Mucosa of gallbladder (tissue), 1 donor: Measurements from ENCODE around the gene NAA38. TPM values are rescaled to one million over a fixed set of nuclear protein-coding genes. Genes with fewer than 3 reads are reported as not detected.
A peak's percentile ranks its signal among the peaks of the same experiment; 100 is the strongest.

Experiments used
- DNase-seq: peaks from one replicate; pipeline ENCODE4 v3.0.0-alpha.2; 2020; ENCODE audit warnings: low spot score
- total RNA-seq: library from RNA; stranded (reverse); gene quantifications from one replicate; pipeline ENCODE4 v1.2.1, GENCODE V29; 2021
- donor health status: DM: no; HTN: no; CAD: no.

The NAA38 gene
- total RNA-seq, 1 donor from 2014 or later, result 79.0 TPM

DNA sequence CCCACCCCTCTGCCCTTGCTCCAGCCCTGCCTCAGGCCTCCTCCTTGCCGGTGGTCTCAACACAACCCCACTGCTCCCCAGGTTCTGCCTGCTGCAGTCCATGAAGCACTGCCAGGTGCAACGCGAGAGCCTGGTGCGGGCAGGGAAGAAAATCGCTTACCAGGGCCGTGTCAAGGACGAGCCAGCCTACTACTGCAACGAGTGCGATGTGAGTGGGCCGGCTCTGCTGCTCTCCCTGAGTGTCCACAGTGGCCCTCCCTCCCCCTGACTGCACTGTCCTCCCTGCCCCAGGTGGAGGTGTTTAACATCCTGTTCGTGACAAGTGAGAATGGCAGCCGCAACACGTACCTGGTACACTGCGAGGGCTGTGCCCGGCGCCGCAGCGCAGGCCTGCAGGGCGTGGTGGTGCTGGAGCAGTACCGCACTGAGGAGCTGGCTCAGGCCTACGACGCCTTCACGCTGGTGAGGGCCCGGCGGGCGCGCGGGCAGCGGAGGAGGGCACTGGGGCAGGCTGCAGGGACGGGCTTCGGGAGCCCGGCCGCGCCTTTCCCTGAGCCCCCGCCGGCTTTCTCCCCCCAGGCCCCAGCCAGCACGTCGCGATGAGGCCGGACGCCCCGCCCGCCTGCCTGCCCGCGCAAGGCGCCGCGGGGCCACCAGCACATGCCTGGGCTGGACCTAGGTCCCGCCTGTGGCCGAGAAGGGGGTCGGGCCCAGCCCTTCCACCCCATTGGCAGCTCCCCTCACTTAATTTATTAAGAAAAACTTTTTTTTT, 4.3 kb downstream of the NAA38 start:
- no peak for DNase-seq

DNA sequence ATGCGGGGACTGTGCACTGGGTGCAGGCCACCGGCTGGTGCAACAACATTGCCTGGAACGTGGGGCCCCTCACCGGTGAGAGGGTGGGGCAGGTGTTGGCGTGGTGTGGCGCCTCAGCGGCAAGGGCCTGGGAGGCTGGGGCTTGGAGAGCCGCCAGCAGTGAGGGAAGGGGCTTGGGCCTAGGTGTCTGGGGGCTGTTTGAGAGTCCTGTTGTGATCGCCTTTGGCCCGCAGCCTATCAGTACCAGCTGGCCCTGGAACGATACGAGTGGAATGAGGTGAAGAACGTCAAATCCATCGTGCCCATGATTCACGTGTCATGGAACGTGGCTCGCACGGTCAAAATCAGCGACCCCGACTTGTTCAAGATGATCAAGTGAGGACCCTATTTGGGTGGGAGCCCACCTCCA, 5.1 kb downstream of the NAA38 start:
- DNase-seq, result no peak

DNA sequence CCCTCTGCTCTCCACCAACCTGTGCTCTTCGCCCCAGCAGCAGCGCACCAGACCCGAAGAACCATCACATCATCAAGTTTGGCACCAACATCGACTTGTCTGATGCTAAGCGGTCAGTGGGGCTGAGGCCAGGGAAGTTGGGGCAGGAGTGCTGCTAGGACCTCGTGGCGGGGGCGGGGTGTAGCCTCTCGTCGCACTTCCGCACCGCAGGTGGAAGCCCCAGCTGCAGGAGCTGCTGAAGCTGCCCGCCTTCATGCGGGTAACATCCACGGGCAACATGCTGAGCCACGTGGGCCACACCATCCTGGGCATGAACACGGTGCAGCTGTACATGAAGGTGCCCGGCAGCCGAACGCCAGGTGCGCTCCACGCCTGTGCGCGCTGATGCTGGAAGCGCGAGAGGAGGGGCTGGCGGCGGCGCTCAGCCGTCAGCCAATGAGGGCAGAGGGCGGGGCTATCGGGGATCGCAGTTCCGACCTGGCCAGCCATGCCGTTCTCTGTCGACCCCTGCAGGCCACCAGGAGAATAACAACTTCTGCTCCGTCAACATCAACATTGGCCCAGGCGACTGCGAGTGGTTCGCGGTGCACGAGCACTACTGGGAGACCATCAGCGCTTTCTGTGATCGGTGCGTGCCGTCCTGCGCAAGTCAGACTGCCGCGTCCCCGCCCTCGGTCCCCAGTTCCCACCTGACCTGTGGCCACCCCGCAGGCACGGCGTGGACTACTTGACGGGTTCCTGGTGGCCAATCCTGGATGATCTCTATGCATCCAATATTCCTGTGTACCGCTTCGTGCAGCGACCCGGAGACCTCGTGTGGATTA, 5.7 kb downstream of the NAA38 start:
- DNase-seq, result peak; percentile 92

DNA sequence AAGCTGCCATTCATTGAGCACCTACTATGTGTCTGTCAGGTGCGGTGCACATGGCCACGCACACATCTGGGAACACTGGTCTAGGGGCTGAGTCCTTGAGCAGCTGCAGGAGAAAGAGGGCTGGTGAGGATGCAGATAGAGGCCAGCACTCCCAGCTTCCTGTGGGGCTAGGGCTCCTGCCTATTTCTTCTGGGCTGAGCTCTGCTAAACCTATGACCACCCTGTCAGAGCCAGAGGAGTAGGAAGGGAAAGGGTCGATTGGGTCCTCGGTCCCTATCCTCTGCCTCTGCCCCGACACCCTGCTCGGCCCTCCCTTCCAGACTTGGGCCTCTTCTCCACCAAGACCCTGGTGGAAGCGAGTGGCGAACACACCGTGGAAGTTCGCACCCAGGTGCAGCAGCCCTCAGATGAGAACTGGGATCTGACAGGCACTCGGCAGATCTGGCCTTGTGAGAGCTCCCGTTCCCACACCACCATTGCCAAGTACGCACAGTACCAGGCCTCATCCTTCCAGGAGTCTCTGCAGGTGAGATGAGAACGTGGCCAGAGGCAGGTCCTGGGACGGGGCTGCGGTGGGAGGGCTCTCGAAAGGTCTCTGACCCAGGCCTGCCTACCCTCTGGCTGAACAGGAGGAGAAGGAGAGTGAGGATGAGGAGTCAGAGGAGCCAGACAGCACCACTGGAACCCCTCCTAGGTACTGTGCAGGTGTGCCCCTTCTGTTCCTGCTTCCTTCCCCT, 6.5 kb downstream of the NAA38 start:
- no peak for DNase-seq

DNA sequence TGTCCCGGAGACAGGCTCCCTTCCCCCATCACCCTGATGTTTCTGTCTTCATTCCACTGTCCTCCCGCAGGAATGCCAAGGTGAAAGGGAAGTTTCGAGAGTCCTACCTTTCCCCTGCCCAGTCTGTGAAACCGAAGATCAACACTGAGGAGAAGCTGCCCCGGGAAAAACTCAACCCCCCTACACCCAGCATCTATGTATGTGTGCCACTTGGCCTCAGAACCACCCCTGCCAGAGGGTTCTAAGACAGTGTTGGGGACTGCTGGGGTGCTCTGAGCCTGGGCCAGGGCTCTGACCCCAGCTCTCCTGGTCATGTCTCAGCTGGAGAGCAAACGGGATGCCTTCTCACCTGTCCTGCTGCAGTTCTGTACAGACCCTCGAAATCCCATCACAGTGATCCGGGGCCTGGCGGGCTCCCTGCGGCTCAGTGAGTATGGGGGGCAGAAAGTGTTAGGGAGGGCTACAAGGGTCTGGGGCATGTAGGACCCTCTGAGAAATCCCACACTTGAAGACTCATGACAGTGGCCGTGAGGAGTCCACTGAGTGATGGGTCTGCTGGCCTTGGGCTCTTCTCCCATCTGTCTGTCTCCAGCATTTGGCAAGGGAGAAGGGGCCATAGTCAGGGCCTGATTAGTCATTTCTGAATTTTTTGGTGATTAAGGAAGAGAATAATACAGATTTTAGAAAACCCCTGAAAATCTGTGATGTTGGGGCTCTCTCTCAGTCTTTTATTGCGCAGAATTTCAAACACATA, 7.4 kb downstream of the NAA38 start:
- no peak for DNase-seq

DNA sequence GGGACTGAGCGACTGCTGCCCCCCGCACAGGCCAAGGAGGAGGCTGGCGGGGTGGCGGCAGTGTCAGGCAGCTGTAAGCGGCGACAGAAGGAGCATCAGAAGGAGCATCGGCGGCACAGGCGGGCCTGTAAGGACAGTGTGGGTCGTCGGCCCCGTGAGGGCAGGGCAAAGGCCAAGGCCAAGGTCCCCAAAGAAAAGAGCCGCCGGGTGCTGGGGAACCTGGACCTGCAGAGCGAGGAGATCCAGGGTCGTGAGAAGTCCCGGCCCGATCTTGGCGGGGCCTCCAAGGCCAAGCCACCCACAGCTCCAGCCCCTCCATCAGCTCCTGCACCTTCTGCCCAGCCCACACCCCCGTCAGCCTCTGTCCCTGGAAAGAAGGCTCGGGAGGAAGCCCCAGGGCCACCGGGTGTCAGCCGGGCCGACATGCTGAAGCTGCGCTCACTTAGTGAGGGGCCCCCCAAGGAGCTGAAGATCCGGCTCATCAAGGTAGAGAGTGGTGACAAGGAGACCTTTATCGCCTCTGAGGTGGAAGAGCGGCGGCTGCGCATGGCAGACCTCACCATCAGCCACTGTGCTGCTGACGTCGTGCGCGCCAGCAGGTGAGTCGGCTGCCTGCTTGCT, 8.1 kb downstream of the NAA38 start:
- no peak for DNase-seq

DNA sequence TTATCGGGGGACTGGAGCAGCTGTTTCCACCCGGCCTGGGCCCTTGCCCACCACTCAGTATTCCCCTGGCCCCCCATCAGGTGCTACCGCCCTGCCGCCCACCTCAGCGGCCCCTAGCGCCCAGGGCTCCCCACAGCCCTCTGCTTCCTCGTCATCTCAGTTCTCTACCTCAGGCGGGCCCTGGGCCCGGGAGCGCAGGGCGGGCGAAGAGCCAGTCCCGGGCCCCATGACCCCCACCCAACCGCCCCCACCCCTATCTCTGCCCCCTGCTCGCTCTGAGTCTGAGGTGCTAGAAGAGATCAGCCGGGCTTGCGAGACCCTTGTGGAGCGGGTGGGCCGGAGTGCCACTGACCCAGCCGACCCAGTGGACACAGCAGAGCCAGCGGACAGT, 8.6 kb downstream of the NAA38 start:
- no peak for DNase-seq

DNA sequence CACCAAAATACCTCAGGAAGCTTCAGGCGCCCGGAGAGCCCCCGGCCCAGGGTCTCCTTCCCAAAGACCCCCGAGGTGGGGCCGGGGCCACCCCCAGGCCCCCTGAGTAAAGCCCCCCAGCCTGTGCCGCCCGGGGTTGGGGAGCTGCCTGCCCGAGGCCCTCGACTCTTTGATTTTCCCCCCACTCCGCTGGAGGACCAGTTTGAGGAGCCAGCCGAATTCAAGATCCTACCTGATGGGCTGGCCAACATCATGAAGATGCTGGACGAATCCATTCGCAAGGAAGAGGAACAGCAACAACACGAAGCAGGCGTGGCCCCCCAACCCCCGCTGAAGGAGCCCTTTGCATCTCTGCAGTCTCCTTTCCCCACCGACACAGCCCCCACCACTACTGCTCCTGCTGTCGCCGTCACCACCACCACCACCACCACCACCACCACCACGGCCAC, 9.2 kb downstream of the NAA38 start:
- no peak for DNase-seq

DNA sequence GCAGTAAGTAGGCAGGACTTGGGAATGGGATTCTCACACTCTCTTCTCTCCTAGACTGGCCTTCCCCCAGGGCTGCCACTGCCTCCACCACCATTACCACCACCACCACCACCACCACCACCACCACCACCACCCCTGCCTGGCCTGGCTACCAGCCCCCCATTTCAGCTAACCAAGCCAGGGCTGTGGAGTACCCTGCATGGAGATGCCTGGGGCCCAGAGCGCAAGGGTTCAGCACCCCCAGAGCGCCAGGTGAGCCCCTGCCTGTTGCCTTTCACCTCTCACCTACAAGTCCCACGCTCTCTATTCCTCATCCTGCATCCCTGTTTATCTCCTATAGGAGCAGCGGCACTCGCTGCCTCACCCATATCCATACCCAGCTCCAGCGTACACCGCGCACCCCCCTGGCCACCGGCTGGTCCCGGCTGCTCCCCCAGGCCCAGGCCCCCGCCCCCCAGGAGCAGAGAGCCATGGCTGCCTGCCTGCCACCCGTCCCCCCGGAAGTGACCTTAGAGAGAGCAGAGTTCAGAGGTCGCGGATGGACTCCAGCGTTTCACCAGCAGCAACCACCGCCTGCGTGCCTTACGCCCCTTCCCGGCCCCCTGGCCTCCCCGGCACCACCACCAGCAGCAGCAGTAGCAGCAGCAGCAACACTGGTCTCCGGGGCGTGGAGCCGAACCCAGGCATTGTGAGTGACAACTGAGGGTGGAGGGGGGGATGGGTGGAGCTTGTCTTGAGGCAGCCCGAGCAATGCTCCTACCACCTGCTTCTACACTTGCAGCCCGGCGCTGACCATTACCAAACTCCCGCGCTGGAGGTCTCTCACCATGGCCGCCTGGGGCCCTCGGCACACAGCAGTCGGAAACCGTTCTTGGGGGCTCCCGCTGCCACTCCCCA, 10.3 kb downstream of the NAA38 start:
- DNase-seq, result no peak

DNA sequence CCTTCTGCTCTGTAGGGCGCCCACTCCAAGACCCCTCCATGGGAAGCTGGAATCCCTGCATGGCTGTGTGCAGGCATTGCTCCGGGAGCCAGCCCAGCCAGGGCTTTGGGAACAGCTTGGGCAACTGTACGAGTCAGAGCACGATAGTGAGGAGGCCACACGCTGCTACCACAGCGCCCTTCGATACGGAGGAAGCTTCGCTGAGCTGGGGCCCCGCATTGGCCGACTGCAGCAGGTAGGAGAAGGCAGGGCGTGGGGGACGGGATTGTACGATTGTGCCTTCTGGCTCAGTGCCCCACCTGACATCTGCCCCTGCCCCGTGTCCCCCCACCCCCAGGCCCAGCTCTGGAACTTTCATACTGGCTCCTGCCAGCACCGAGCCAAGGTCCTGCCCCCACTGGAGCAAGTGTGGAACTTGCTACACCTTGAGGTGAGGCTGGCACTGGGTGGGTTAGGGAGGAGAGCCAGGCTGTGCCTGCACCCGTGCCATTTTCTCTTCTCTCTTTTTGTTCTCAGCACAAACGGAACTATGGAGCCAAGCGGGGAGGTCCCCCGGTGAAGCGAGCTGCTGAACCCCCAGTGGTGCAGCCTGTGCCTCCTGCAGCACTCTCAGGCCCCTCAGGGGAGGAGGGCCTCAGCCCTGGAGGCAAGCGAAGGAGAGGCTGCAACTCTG, 11.2 kb downstream of the NAA38 start:
- no peak for DNase-seq

DNA sequence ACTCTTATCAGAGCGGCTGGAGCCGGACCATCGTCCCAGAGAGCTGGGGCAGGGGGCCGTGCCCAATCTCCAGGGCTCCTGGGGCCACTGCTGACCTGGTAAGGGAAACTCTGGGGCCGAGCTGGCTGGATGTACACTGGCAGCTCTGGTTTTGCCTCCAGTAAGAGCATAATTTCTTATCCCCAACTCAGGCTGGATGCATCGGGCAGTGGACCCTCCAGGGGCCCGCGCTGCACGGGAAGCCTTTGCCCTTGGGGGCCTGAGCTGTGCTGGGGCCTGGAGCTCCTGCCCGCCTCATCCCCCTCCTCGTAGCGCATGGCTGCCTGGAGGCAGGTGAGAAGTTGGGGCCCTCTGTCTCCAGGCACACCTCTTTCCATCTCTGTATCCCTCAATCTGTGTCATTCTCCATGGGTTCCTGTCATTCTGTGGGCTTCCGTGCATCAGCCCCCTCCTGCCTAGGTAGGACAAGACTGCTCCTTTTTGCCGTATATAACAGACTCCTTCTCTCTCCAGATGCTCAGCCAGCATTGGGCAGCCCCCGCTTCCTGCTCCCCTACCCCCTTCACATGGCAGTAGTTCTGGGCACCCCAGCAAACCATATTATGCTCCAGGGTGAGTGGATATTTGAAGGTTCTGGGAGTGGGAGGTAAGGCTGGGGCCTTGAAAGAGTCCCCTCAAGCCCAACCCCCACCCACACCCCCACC, 11.8 kb downstream of the NAA38 start:
- no peak for DNase-seq

DNA sequence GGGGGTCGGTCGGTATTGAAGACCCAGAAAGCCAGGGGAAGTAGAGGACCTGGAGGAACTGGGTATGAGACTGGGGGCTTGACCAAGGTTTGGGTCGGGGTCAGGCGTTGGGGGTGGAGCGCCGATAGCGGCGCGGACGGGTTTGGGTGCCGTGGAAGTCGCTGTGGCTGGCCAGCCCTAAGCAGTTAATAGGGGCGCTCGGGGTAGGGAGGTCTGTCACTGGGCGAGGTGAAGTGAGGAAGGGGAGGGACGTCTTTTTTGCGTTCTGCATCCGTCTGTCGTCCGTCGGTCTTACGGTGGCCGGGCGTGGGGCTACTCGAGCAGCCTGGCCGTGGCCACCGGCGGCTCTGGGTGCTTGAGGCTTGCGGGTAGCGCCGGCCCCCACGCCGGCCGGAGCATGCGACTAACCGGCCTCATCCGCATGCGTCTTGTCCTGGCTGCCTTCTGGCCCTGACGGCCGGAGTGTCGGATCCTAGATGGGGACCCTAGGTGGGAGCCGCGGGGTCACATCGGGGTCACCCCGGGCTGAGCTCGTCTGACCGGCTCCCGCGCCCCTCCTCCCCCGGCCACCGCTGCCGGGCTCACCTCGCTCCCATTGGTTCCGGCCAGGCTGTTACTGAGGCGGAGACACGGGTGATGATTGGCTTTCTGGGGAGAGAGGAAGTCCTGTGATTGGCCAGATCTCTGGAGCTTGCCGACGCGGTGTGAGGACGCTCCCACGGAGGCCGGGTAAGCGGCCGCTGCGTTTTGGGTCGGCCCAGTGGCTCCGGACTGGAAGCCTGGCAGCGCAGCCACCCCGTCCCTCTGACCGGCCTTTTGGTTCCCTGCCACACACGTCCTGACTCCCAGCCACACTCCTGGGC, 12.8 kb downstream of the NAA38 start:
- peak; percentile 93 for DNase-seq

DNA sequence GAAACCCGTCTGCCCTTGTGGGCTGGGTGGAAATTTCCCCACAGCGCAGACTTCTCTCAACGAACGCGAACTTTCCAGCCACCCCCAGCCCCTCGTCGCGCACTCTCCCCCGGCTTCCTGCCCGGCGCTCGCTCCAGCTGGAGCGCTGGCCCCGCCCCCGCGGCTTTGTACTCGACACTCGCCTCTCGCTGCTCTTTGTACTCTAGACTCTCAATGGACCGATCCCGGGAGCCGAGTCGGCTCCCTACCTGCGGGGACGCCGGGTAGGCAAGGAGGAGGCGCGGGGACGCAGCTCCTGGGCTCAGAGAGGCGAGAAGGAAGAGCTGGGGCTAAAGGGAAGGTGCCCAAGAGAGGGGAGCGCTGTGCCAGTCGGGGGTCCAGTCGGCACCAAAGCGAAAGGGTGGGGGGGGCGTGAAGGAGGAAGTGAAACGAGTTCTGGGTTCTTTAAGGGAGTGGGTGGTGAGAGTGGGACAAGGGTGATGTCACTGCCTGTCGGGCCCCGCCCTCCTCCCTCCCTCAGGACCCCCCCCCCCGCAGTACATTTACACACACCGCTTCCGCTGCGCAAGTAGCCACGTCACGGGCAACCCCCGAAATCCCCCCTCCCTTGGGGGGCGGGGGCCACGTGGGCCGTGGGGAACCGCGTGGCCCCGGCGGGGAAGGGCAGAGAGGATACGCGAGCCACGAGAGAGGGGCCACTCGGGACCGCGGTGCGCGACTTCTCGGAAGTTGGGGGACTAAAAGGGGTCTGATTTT, 13.6 kb downstream of the NAA38 start:
- peak; percentile 85 for DNase-seq

DNA sequence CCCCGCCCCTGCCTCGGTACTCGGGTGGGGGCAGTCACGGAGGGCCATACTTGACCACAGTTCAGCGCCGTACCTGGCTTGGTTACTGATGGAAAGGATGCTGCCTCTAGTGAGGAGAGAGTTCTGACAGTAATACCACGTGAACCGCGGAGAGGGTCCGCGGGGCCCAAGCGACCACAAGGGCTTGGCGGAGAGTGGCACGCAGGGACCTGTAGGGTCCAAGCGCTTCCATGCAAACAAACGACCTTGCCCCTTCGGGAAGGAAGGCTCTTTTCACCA, 14.2 kb downstream of the NAA38 start:
- no peak for DNase-seq

DNA sequence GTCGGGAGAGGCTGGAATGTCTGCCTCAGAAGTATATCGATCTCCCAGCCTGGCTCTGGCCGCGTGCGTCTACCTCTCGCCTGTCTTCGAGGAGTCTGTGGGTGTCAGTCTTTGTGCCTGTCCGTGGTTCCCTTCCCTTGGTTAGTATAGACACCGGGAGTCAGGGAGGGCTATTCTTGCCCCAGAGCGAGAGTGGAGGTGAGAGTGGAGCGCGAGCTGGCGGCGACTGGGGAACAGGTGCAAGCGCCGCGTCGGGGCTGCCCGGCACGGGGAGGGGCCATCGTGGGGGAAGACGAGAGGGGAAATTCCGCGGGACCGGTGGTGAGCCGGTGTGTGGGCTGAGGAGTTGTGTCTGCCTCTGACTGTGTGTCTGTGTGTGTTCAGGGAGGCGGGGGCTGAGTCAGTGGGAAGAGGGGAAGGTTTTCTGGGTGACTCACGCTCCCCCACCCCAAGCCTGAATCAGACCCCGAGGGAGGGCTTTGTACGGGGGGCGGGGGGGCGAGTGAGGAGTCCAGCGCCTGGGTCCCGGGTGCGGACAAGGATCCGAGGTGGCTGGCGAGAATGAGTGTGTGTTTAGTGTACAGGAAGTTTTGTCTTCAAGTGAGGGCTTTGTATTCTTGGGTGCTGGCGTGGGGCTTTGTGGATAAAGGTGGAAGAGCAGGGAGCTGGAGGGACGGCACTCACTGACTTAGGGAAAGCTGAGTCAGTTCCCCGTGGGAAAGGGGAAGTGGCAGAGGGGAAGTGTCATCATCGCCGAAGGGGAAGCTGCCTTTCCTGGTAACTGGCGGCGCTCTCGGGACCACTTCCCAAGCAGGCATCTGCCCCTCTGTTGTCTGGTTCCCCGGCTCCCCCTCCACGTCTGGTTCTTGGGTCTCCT, 14.7 kb downstream of the NAA38 start:
- DNase-seq, result peak; percentile 70

DNA sequence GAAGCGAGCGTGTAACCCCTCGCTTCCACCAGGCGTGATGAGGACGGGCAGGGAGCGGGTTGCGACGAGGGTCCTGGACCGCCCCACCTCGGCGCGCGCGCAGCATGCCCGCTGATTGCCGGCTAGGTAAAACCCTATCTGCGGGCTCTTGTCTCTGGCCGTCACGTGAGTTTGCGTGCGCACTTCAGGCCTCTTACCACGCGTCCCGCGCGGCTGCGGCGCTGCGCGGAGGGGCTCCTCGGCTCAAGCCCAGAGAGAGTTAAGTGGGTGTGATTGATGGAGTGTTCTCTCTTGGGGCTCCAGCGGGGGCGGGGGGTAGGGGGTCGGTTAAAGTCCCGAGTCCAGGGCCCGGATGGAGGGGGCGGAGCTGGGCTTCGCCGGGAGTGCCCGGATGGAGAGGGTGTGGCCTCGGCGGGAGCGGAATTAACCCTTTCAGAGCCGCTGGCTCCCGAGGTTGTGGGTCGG, 15.4 kb downstream of the NAA38 start:
- peak; percentile 90 for DNase-seq
